HepG2 (cell line): Measurements from ENCODE around the gene STEAP3. TPM values are rescaled to one million over a fixed set of nuclear protein-coding genes. Genes with fewer than 3 reads are reported as not detected.

ENCODE experiments used
- ATAC-seq: fragments of 200-7000 bp; cut with Tn5 transposase; 3 replicates; pipeline ENCODE4 v1.9.1; 2020; ENCODE audit warnings: mild to moderate bottlenecking, moderate library complexity
- BruUV-seq: library from RNA; stranded (reverse); fragments of 400-500 nt; replicated peaks from 2 replicates; lab custom pipeline; 2021; lab: Mats Ljungman, UMichigan
- CTCF ChIA-PET: fragments of 300-600 bp; formaldehyde crosslinking; extraction: SDS; loops from one replicate; lab custom pipeline; 2021; ENCODE audit warnings: low total read pairs, inconsistent platforms, low intra/inter-chr PET ratio; lab: Yijun Ruan, JAX
- POLR2A ChIA-PET: fragments of 350-600 bp; sonication (Branson Sonifier 250); formaldehyde crosslinking; loops from one replicate; lab custom pipeline; 2020; ENCODE audit warnings: antibody characterized with exemption, inconsistent platforms; lab: Yijun Ruan, JAX
- DNase-seq: peaks from one replicate; pipeline ENCODE4 v3.0.0-alpha.2; 2015; ENCODE audit warnings: low spot score
- FAIRE-seq: peaks from 3 replicates; lab custom pipeline; 2011; peaks lifted over from hg19 to GRCh38; lab: Jason Lieb, UNC
- H2AFZ ChIP-seq: one replicate; pipeline ENCODE4 v1.6.1; 2011; ENCODE audit warnings: low read length, inconsistent platforms
- H3K27ac ChIP-seq: fragments of 300-600 bp; 3 replicates; pipeline ENCODE4 v1.8.0; 2011; ENCODE audit warnings: mixed run types, mild to moderate bottlenecking, mixed read lengths, low read length, inconsistent platforms; ENCODE audit not compliant: insufficient read depth; ENCODE audit errors: extremely low read length
- H3K27me3 ChIP-seq, 2 experiments: fragments of 200-600 bp in 1 of 2; 2 replicates in 1 of 2; 3 replicates in 1 of 2; pipeline versions ENCODE4 v1.6.0 to v1.8.0; 2011; ENCODE audit warnings: low read length in 2 of 2, mild to moderate bottlenecking in 2 of 2, moderate library complexity in 2 of 2, inconsistent platforms in 1 of 2; ENCODE audit not compliant: insufficient read depth in 2 of 2, control insufficient read depth in 1 of 2
- H3K36me3 ChIP-seq, 2 experiments: fragments of 200-600 bp in 1 of 2; replicated peaks in 1 of 2; 2 replicates in 1 of 2; 3 replicates in 1 of 2; pipeline versions ENCODE4 v1.5.1 to v1.8.0; 2011; ENCODE audit warnings: low read length in 2 of 2, inconsistent platforms in 1 of 2; ENCODE audit not compliant: insufficient read depth in 2 of 2, control insufficient read depth in 1 of 2
- H3K4me1 ChIP-seq: 2 replicates; pipeline ENCODE4 v1.5.1; 2012; ENCODE audit warnings: low read length, inconsistent platforms; ENCODE audit not compliant: insufficient read depth
- H3K4me2 ChIP-seq: 2 replicates; pipeline ENCODE4 v1.6.0; 2011; ENCODE audit warnings: low read depth, low read length, inconsistent platforms
- H3K4me3 ChIP-seq, 3 experiments: fragments of 200-600 bp in 1 of 3; sonication (generic), shearing (Covaris generic) in 1 of 3; replicated peaks in 1 of 3; 2 replicates each; pipeline ENCODE4 v1.5.1; 2011 to 2016; ENCODE audit warnings: low read length in 3 of 3, inconsistent platforms in 2 of 3, low read depth in 2 of 3, mild to moderate bottlenecking in 2 of 3, control low read depth in 1 of 3, mixed read lengths in 1 of 3; ENCODE audit not compliant: insufficient read depth in 1 of 3
- H3K79me2 ChIP-seq: one replicate; pipeline ENCODE4 v1.6.1; 2011; ENCODE audit warnings: low read length, inconsistent platforms; ENCODE audit not compliant: insufficient read depth
- H3K9ac ChIP-seq: 2 replicates; pipeline ENCODE4 v1.6.0; 2011; ENCODE audit warnings: mild to moderate bottlenecking, low read depth, low read length, inconsistent platforms; ENCODE audit not compliant: insufficient read depth
- H3K9me3 ChIP-seq: 2 replicates; pipeline ENCODE4 v1.5.1; 2012; ENCODE audit warnings: mild to moderate bottlenecking, low read length
- H4K20me1 ChIP-seq: 2 replicates; pipeline ENCODE4 v1.6.0; 2011; ENCODE audit warnings: inconsistent platforms, mild to moderate bottlenecking, low read length, moderate library complexity; ENCODE audit not compliant: insufficient read depth
- E2F2 ChIP-seq: sonication (generic); formaldehyde crosslinking; IDR thresholded peaks from 2 replicates; pipeline ENCODE4 v1.4.0; 2020; ENCODE audit warnings: missing genetic modification reagents, borderline replicate concordance
- HHEX ChIP-seq: IDR thresholded peaks from 2 replicates; pipeline ENCODE4 v1.6.1; 2016; ENCODE audit warnings: control low read depth
- ZBTB25 ChIP-seq: IDR thresholded peaks from 2 replicates; pipeline ENCODE4 v1.6.1; 2018; ENCODE audit warnings: missing genetic modification reagents
- WGBS: methylation state at CpG from one replicate; pipeline ENCODE4 v1.1.6; 2017; ENCODE audit warnings: low lambda C conversion rate; 5-methylcytosine and 5-hydroxymethylcytosine counted together
- in situ Hi-C: cut with HindIII; loops from 2 replicates; pipeline ENCODE4 v1.10.0; 2017; ENCODE audit warnings: low pct_unique_long_range_greater_than_20kb; ENCODE audit not compliant: extremely low pct_ligation_motif_present
- intact Hi-C: fragments of 100-400 bp; cut with micrococcal nuclease; formaldehyde crosslinking; loops from one replicate; pipeline ENCODE4 v1.10.0; 2022; ENCODE audit not compliant: unreplicated experiment
- polyA plus RNA-seq, 8 experiments: library from polyadenylated mRNA; depleted of rRNA in 3 of 8; stranded (reverse) in 7 of 8; unstranded in 1 of 8; fragments of >200 nt; fragmentation: Illumina TruSeq in 4 of 8; extraction: Trizol in 4 of 8; gene quantifications; 2 replicates each; pipeline versions ENCODE4 v1.2.1 to v1.2.3, GENCODE V29; 2011 to 2016; ENCODE audit warnings: low read depth in 4 of 8, missing spikeins in 1 of 8, mixed read lengths in 1 of 8; ENCODE audit not compliant: insufficient read depth in 1 of 8
- total RNA-seq, 5 experiments: library from RNA; depleted of rRNA; stranded (reverse); fragments of >200 nt; fragmentation: Illumina TruSeq; extraction: Trizol; gene quantifications; 2 replicates each; pipeline ENCODE4 v1.2.3, GENCODE V29; 2016; ENCODE audit warnings: low read depth in 1 of 5

Gene STEAP3
- total and polyA plus RNA-seq, 2 of the 13 experiments (the other 11 are each of a cell fraction or from before 2014, with no cell fraction given), result 7.3 to 21.1 TPM

GRCh38 chr2:119260646-119261492, 37.2 kb downstream of the STEAP3 start:
- Histone ChIP-seq H3K27me3 (no peaks in the 10 kb centered on the region), H3K4me3 (no peak overlapping the region), H3K4me2 (no peak overlapping the region), H3K9me3 (no peaks in the 10 kb centered on the region), H3K27ac (no peak overlapping the region), H3K36me3 (peaks cover 4 to 29% of the 10 kb centered on the region in 2 experiments), H3K4me1 (no peaks in the 10 kb centered on the region), H2AFZ (no peak overlapping the region), H3K79me2 (no peaks in the 10 kb centered on the region), H3K9ac (no peak overlapping the region), H4K20me1 (no peaks in the 10 kb centered on the region)
- ATAC-seq, result no peak
- CTCF ChIA-PET, result no interaction called here
- intact Hi-C loops (no loop called here), in situ Hi-C loops (loop anchor here (5.0 kb wide), 1 partner anchor 39 kb away; the partner anchor contains the start of gene STEAP3)
- TF ChIP-seq HHEX (no peak), ZBTB25 (CRISPR knock-in tag) (no peak), E2F2 (CRISPR knock-in tag) (no peak)
- POLR2A ChIA-PET, result no interaction called here
- no TSS peak for BruUV-seq
- no peak for FAIRE-seq
- WGBS, result 92% methylated on average over 11 of the region's 11 CpGs
- DNase-seq, result no peak
